IMR-90 (cell line): ENCODE results near the gene CCNL2. TPM values are rescaled to one million over a fixed set of nuclear protein-coding genes. Genes with fewer than 3 reads are reported as not detected.

ENCODE experiments used
- ATAC-seq: fragments of 200-7000 bp; cut with Tn5 transposase; 2 replicates; pipeline ENCODE4 v1.9.1; 2020; ENCODE audit warnings: low read depth, mild to moderate bottlenecking, moderate library complexity
- BruUV-seq: library from RNA; stranded (reverse); fragments of 400-500 nt; replicated peaks from 2 replicates; lab custom pipeline; 2021; lab: Mats Ljungman, UMichigan
- CTCF ChIA-PET: fragments of 300-600 bp; formaldehyde crosslinking; extraction: SDS; loops from one replicate; lab custom pipeline; 2021; ENCODE audit warnings: antibody characterized with exemption; lab: Yijun Ruan, JAX
- POLR2A ChIA-PET: fragments of 300-600 bp; sonication (Branson Sonifier 250); formaldehyde crosslinking; loops from one replicate; lab custom pipeline; 2022; ENCODE audit warnings: antibody characterized with exemption; ENCODE audit not compliant: unreplicated experiment; lab: Charles Lee
- DNase-seq: peaks from one replicate; pipeline ENCODE4 v3.0.0; 2013
- H2AFZ ChIP-seq: replicated peaks from 2 replicates; pipeline ENCODE3; 2013; ENCODE audit warnings: low read length, mild to moderate bottlenecking; ENCODE audit not compliant: poor library complexity
- H2AK5ac ChIP-seq: 2 replicates; pipeline ENCODE4 v1.6.1; 2013; ENCODE audit warnings: low read depth, low read length, inconsistent platforms
- H2AK9ac ChIP-seq: replicated peaks from 2 replicates; pipeline ENCODE3; 2013; ENCODE audit warnings: mild to moderate bottlenecking, low read depth, low read length, moderate library complexity; ENCODE audit not compliant: poor library complexity
- H2BK120ac ChIP-seq: 2 replicates; pipeline ENCODE4 v1.6.1; 2013; ENCODE audit warnings: low read depth, low read length, inconsistent platforms
- H2BK15ac ChIP-seq: 3 replicates; pipeline ENCODE4 v1.6.1; 2013; ENCODE audit warnings: low read depth, low read length, inconsistent platforms
- H2BK20ac ChIP-seq: 2 replicates; pipeline ENCODE4 v1.6.1; 2013; ENCODE audit warnings: low read depth, mild to moderate bottlenecking, inconsistent platforms, low read length, moderate library complexity
- H2BK5ac ChIP-seq: 2 replicates; pipeline ENCODE4 v1.6.1; 2013; ENCODE audit warnings: mild to moderate bottlenecking, low read depth, low read length, inconsistent platforms; ENCODE audit not compliant: poor library complexity, severe bottlenecking
- H3K14ac ChIP-seq: replicated peaks from 2 replicates; pipeline ENCODE4 v1.6.1; 2013; ENCODE audit warnings: low read depth, low read length, inconsistent platforms
- H3K18ac ChIP-seq: 2 replicates; pipeline ENCODE4 v1.6.1; 2013; ENCODE audit warnings: low read depth, low read length, control low read depth
- H3K23ac ChIP-seq: 2 replicates; pipeline ENCODE4 v1.6.1; 2013; ENCODE audit warnings: low read depth, low read length, inconsistent platforms
- H3K27ac ChIP-seq: 2 replicates; pipeline ENCODE4 v1.5.1; 2013; ENCODE audit warnings: mild to moderate bottlenecking, control low read depth, low read length; ENCODE audit not compliant: insufficient read depth
- H3K27me3 ChIP-seq: 2 replicates; pipeline ENCODE4 v1.6.1; 2013; ENCODE audit warnings: low read length; ENCODE audit not compliant: control insufficient read depth, insufficient read depth
- H3K36me3 ChIP-seq: 2 replicates; pipeline ENCODE4 v1.6.1; 2013; ENCODE audit warnings: low read length, mixed read lengths; ENCODE audit not compliant: control insufficient read depth, insufficient read depth
- H3K4ac ChIP-seq: 2 replicates; pipeline ENCODE4 v1.6.1; 2013; ENCODE audit warnings: low read depth, low read length, inconsistent platforms
- H3K4me1 ChIP-seq: 2 replicates; pipeline ENCODE4 v1.6.1; 2013; ENCODE audit warnings: low read length, mixed read lengths; ENCODE audit not compliant: control insufficient read depth, insufficient read depth
- H3K4me2 ChIP-seq: 2 replicates; pipeline ENCODE4 v1.6.1; 2013; ENCODE audit warnings: low read depth, mild to moderate bottlenecking, control low read depth, low read length, moderate library complexity
- H3K4me3 ChIP-seq: 2 replicates; pipeline ENCODE4 v1.5.1; 2013; ENCODE audit warnings: low read depth, mild to moderate bottlenecking, control low read depth, low read length, moderate library complexity; ENCODE audit not compliant: insufficient read depth
- H3K56ac ChIP-seq: 2 replicates; pipeline ENCODE4 v1.6.1; 2013; ENCODE audit warnings: low read length, inconsistent platforms; ENCODE audit not compliant: insufficient read depth; ENCODE audit errors: extremely low read depth
- H3K79me1 ChIP-seq, 2 experiments: 2 replicates each; pipeline ENCODE4 v1.6.1; 2013; ENCODE audit warnings: low read length in 2 of 2, inconsistent platforms in 1 of 2, low read depth in 1 of 2
- H3K9ac ChIP-seq: 2 replicates; pipeline ENCODE4 v1.6.1; 2013; ENCODE audit warnings: low read depth, low read length, control low read depth
- H3K9me1 ChIP-seq: 2 replicates; pipeline ENCODE4 v1.6.1; 2013; ENCODE audit warnings: low read length, inconsistent platforms; ENCODE audit not compliant: insufficient read depth
- H3K9me3 ChIP-seq: 2 replicates; pipeline ENCODE4 v1.6.1; 2013; ENCODE audit warnings: low read length; ENCODE audit not compliant: control insufficient read depth, insufficient read depth
- H4K20me1 ChIP-seq: 2 replicates; pipeline ENCODE4 v1.6.1; 2013; ENCODE audit warnings: low read length, inconsistent platforms; ENCODE audit not compliant: insufficient read depth
- H4K5ac ChIP-seq: 2 replicates; pipeline ENCODE4 v1.6.1; 2013; ENCODE audit warnings: mild to moderate bottlenecking, low read depth, low read length, control low read depth
- H4K8ac ChIP-seq, 2 experiments: 2 replicates each; pipeline ENCODE4 v1.6.1; 2013; ENCODE audit warnings: low read depth in 2 of 2, low read length in 2 of 2, control low read depth in 1 of 2, inconsistent platforms in 1 of 2
- H4K91ac ChIP-seq: 2 replicates; pipeline ENCODE4 v1.6.1; 2013; ENCODE audit warnings: low read depth, low read length, inconsistent platforms; ENCODE audit not compliant: insufficient read depth
- BHLHE40 ChIP-seq: fragments of 150-350 bp; IDR thresholded peaks from 2 replicates; pipeline ENCODE4 v1.6.1; 2016; ENCODE audit warnings: mild to moderate bottlenecking, low read depth, low read length
- CHD1 ChIP-seq: IDR thresholded peaks from 2 replicates; pipeline ENCODE4 v1.6.1; 2012; ENCODE audit warnings: low read depth, low read length, improper control_type of control experiment
- FOS ChIP-seq: fragments of 150-350 bp; IDR thresholded peaks from 2 replicates; pipeline ENCODE4 v1.6.1; 2016; ENCODE audit warnings: low read depth, low read length
- MAFK ChIP-seq: IDR thresholded peaks from 2 replicates; pipeline ENCODE4 v1.6.1; 2012; ENCODE audit warnings: low read depth, low read length, improper control_type of control experiment
- MAZ ChIP-seq: IDR thresholded peaks from 2 replicates; pipeline ENCODE4 v1.6.1; 2012; ENCODE audit warnings: low read depth, mild to moderate bottlenecking, low read length, improper control_type of control experiment, moderate library complexity, borderline replicate concordance
- MXI1 ChIP-seq: IDR thresholded peaks from 2 replicates; pipeline ENCODE4 v1.6.1; 2012; ENCODE audit warnings: low read depth, mild to moderate bottlenecking, low read length, moderate library complexity, borderline replicate concordance
- NFE2L2 ChIP-seq: fragments of 150-350 bp; IDR thresholded peaks from 2 replicates; pipeline ENCODE4 v1.6.1; 2016; ENCODE audit warnings: low read depth, mild to moderate bottlenecking, low read length
- POLR2A ChIP-seq: IDR thresholded peaks from 2 replicates; pipeline ENCODE4 v1.6.1; 2012; ENCODE audit warnings: mild to moderate bottlenecking, low read depth, low read length
- RCOR1 ChIP-seq: IDR thresholded peaks from 2 replicates; pipeline ENCODE4 v1.6.1; 2012; ENCODE audit warnings: mild to moderate bottlenecking, low read length, improper control_type of control experiment; ENCODE audit not compliant: insufficient replicate concordance
- RFX5 ChIP-seq: IDR thresholded peaks from 2 replicates; pipeline ENCODE4 v1.8.0; 2012; ENCODE audit warnings: low read depth, mild to moderate bottlenecking, low read length, moderate library complexity
- SMC3 ChIP-seq: fragments of 150-350 bp; IDR thresholded peaks from 2 replicates; pipeline ENCODE4 v1.6.1; 2016; ENCODE audit warnings: low read depth, mild to moderate bottlenecking, antibody characterized with exemption, low read length, moderate library complexity
- WGBS, 2 experiments: methylation state at CpG; one replicate each; pipeline versions ENCODE4 v1.1.5 to v1.1.7; 2013; ENCODE audit warnings: missing lambda C conversion rate in 2 of 2; ENCODE audit not compliant: insufficient read length in 1 of 2; ENCODE audit errors: extremely low coverage in 2 of 2; 5-methylcytosine and 5-hydroxymethylcytosine counted together
- dilution Hi-C: fragments of 300-500 bp; cut with HindIII; formaldehyde crosslinking; loops from one replicate; pipeline ENCODE4 v1.14.3; 2018; ENCODE audit warnings: low sequenced_read_pairs; ENCODE audit not compliant: unreplicated experiment
- in situ Hi-C: fragments of 300-500 bp; cut with MboI; formaldehyde crosslinking; loops from 3 replicates; pipeline ENCODE4 v1.14.3; 2019; ENCODE audit warnings: low sequenced_read_pairs, inconsistent platforms, mixed read lengths
- intact Hi-C: fragments of 100-400 bp; cut with micrococcal nuclease; formaldehyde crosslinking; loops from 2 replicates; pipeline ENCODE4 v1.10.0; 2022
- polyA plus RNA-seq, 3 experiments: library from polyadenylated mRNA; depleted of rRNA; stranded (reverse); fragments of >200 nt; gene quantifications; 2 replicates each; pipeline ENCODE4 v1.2.3, GENCODE V29; 2012; ENCODE audit warnings: low replicate concordance in 1 of 3
- total RNA-seq: library from RNA; depleted of rRNA; stranded (reverse); fragments of >200 nt; gene quantifications from 2 replicates; pipeline ENCODE4 v1.2.3, GENCODE V29; 2012
- TF ChIP-seq, protein P1 (sequence below): fragments of 150-350 bp; IDR thresholded peaks from 2 replicates; pipeline ENCODE4 v1.6.1; 2016; ENCODE audit warnings: low read depth, mild to moderate bottlenecking, low read length, moderate library complexity, borderline replicate concordance
- TF ChIP-seq, protein P2 (sequence below): conservative IDR thresholded peaks from 2 replicates; pipeline ENCODE4 v1.5.1; 2012; ENCODE audit warnings: mild to moderate bottlenecking, low read depth, low read length, improper control_type of control experiment
- TF ChIP-seq, protein P3 (sequence below): fragments of 150-350 bp; IDR thresholded peaks from 2 replicates; pipeline ENCODE4 v1.6.1; 2017; ENCODE audit warnings: mild to moderate bottlenecking, antibody characterized with exemption, low read length, low read depth

The CCNL2 gene
- total and polyA plus RNA-seq, 2 of the 4 experiments (the other 2 are of a cell fraction): 53.9 to 239 TPM

DNA sequence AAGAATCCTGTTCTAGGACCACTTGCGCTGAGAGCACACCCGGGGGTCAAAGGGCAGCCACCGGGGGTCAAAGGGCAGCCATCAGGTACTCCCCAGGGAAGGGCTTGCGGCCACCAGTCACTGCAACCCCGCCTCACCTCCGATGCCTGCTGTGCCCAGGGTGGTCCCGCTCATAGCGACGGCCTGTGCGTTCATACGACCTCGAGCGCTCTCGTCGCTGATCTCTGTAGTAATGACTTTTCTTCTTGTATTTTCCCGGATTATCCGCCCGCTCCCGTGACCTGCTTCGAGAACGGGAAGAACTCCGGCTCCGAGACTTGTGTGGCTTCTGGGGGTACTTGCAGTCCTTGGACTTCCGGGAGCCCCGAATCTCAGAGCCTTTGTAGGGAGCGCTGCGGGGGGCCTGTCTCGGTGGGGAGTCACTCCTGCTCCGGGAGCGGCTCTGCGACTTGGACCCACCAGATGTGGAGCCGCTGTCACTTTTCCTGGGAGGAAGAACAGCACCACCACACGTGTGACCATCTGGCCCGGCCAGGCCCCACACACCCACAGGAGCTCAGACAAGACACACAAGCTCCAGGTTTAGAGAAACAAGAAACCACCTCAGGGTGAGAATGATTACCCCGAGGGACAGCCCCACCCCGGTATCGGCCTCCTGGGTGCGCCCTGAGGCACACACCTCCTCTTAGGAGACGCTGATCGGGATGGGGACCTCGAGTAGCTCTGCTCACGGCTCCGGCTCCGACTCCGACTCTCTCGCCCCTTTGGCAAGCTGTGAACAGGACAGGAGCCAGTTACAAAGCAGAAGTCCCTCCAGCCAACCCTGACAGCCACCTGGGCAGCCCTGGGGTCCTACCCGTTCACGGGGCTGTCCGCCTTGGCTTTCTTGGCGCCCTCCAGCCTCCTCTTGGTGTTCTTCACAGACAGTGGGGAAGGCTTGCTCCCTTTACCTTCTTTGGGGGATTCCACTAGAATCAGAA is 11.7 kb downstream of the CCNL2 start:
- Histone ChIP-seq H3K4me1 (no peaks in the 10 kb centered on the region), H4K20me1 (peaks cover 9% of the 10 kb centered on the region; the same call in 1 of the 2 replicates), H2BK15ac (no peak overlapping the region), H3K9me1 (no peaks in the 10 kb centered on the region; the same call in 1 of the 2 replicates), H3K4ac (no peak overlapping the region), H3K9me3 (no peaks in the 10 kb centered on the region), H2BK120ac (no peak overlapping the region), H3K18ac (no peak overlapping the region), H2AFZ (no peak overlapping the region), H3K4me3 (no peak overlapping the region), H3K23ac (no peak overlapping the region), H3K56ac (no peak overlapping the region), H4K91ac (no peak overlapping the region), H3K9ac (no peak overlapping the region), H4K5ac (no peak overlapping the region), H3K14ac (no peak overlapping the region), H2AK9ac (no peak overlapping the region), H3K79me1 (peaks cover 16 to 38% of the 10 kb centered on the region in 2 experiments), H3K27me3 (no peaks in the 10 kb centered on the region), H2BK5ac (no peak overlapping the region), H3K36me3 (peaks cover 62% of the 10 kb centered on the region), H4K8ac (no peak overlapping the region), H2AK5ac (no peak overlapping the region), H3K4me2 (no peak overlapping the region), H2BK20ac (no peak overlapping the region), H3K27ac (no peak overlapping the region)
- WGBS, 2 experiments: 97% methylated on average over 32 of the region's 50 CpGs; no CpG with 5 or more reads in 1 of the 2 experiments
- POLR2A ChIA-PET: no interaction called here
- dilution Hi-C loops (no loop called here), in situ Hi-C loops (no loop called here), intact Hi-C loops (no loop called here)
- DNase-seq: no peak
- ATAC-seq: no peak
- CTCF ChIA-PET: no interaction called here
- BruUV-seq: no TSS peak
- TF ChIP-seq MXI1 (no peak), CHD1 (no peak), MAZ (no peak), MAFK (no peak), POLR2A (no peak), RCOR1 (no peak), NFE2L2 (no peak), BHLHE40 (no peak), FOS (no peak), RFX5 (no peak), SMC3 (no peak)
- TF ChIP-seq, protein P1, sequence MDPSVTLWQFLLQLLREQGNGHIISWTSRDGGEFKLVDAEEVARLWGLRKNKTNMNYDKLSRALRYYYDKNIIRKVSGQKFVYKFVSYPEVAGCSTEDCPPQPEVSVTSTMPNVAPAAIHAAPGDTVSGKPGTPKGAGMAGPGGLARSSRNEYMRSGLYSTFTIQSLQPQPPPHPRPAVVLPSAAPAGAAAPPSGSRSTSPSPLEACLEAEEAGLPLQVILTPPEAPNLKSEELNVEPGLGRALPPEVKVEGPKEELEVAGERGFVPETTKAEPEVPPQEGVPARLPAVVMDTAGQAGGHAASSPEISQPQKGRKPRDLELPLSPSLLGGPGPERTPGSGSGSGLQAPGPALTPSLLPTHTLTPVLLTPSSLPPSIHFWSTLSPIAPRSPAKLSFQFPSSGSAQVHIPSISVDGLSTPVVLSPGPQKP: no peak
- TF ChIP-seq, protein P2, sequence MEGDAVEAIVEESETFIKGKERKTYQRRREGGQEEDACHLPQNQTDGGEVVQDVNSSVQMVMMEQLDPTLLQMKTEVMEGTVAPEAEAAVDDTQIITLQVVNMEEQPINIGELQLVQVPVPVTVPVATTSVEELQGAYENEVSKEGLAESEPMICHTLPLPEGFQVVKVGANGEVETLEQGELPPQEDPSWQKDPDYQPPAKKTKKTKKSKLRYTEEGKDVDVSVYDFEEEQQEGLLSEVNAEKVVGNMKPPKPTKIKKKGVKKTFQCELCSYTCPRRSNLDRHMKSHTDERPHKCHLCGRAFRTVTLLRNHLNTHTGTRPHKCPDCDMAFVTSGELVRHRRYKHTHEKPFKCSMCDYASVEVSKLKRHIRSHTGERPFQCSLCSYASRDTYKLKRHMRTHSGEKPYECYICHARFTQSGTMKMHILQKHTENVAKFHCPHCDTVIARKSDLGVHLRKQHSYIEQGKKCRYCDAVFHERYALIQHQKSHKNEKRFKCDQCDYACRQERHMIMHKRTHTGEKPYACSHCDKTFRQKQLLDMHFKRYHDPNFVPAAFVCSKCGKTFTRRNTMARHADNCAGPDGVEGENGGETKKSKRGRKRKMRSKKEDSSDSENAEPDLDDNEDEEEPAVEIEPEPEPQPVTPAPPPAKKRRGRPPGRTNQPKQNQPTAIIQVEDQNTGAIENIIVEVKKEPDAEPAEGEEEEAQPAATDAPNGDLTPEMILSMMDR: no peak
- TF ChIP-seq, protein P3, sequence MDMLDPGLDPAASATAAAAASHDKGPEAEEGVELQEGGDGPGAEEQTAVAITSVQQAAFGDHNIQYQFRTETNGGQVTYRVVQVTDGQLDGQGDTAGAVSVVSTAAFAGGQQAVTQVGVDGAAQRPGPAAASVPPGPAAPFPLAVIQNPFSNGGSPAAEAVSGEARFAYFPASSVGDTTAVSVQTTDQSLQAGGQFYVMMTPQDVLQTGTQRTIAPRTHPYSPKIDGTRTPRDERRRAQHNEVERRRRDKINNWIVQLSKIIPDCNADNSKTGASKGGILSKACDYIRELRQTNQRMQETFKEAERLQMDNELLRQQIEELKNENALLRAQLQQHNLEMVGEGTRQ: no peak
